Retinal pigment epithelial cell (primary cell): ENCODE data around the gene COL24A1.
A peak's percentile ranks its signal among the peaks of the same experiment; 100 is the strongest.

Source experiments
- DNase-seq: peaks from one replicate; pipeline ENCODE4 v3.0.0-alpha.2; 2010; ENCODE audit warnings: low read depth
- H3K4me3 ChIP-seq: 2 replicates; pipeline ENCODE4 v1.5.1; 2011; ENCODE audit warnings: mild to moderate bottlenecking, low read length, control low read depth, moderate library complexity
- TF ChIP-seq, protein P1 (sequence below): conservative IDR thresholded peaks from 2 replicates; pipeline ENCODE4 v1.5.1; 2011; ENCODE audit warnings: low read depth, low read length, control low read depth, inconsistent platforms

Gene COL24A1

DNA sequence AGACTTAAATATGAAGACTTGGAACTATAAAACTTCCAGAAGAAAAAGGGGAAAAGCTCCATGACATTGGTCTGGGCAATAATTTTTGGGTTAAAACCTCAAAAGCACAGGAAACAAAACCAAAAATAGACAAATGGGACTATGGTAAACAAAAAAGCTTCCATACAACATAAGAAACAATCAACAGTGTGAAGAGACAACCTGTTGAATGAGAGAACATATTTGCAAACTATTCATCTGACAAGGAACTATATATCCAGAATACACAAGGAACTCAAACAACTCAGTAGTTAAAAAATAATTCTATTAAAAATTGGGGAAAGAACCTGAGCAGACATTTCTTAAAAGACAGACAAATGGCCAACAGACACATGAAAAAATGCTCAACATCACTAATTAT, 255.7 kb downstream of the COL24A1 start:
- TF ChIP-seq, protein P1, sequence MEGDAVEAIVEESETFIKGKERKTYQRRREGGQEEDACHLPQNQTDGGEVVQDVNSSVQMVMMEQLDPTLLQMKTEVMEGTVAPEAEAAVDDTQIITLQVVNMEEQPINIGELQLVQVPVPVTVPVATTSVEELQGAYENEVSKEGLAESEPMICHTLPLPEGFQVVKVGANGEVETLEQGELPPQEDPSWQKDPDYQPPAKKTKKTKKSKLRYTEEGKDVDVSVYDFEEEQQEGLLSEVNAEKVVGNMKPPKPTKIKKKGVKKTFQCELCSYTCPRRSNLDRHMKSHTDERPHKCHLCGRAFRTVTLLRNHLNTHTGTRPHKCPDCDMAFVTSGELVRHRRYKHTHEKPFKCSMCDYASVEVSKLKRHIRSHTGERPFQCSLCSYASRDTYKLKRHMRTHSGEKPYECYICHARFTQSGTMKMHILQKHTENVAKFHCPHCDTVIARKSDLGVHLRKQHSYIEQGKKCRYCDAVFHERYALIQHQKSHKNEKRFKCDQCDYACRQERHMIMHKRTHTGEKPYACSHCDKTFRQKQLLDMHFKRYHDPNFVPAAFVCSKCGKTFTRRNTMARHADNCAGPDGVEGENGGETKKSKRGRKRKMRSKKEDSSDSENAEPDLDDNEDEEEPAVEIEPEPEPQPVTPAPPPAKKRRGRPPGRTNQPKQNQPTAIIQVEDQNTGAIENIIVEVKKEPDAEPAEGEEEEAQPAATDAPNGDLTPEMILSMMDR: no peak
- H3K4me3 ChIP-seq: no peak overlapping the region
- no peak for DNase-seq

DNA sequence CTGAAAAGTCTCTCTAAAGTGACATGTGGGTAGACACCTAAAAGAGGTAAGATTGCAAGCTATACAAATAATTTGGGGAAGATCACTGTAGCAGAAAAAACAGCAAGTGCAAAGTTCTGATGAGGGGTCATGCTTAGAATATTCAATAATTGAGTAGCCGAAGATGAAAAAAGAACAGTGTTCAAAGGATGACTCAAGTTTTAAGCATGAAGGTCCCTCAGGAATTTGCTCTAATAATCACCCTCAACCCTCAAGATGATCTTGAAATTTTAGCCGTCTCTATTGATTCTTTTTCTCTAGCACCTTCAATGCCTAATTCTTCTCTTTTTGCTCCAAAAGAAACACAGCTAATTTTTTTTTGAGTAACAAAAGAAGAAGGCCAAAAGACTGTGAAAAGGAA, 257.7 kb downstream of the COL24A1 start:
- no peak for DNase-seq
- H3K4me3 ChIP-seq: no peak overlapping the region
- TF ChIP-seq, protein P1: no peak

DNA sequence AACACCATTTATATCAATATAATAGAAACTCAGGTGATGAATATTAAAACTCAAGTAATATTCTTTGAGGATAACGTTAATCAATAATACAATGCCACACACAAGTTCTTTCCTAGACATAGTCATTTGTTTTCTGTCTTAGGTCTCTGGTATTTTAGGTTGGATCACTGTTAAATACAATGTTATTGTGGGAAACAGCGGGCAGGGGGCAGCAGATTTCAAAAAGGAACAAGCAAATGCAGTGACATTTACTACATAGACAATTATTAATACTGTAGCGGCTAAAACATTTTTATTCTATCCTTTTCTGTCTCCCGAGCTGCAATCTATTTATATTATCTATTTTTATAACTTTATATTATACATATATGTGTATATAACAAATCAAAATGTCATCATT, 261.9 kb downstream of the COL24A1 start:
- TF ChIP-seq, protein P1: peak; percentile 68
- H3K4me3 ChIP-seq: no peak overlapping the region
- DNase-seq: no peak

DNA sequence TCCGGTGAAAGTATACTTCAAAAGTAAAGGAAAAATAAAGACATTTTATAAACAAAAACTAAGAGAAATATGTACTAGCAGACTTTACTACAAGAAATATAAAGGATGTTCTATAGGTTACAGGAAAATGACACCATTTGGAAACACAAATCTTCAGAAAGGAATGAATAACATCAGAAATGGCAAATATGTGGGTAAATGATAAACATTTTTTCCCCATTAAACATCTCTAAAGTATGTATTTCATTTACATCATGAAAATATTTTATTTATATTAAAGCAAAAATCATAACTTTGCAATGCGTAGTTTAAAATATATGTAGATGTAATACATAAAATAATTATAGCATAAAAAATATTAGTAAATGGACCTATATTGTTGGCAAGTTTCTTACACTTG, 264.2 kb downstream of the COL24A1 start:
- TF ChIP-seq, protein P1: no peak
- H3K4me3 ChIP-seq: no peak overlapping the region
- DNase-seq: no peak

DNA sequence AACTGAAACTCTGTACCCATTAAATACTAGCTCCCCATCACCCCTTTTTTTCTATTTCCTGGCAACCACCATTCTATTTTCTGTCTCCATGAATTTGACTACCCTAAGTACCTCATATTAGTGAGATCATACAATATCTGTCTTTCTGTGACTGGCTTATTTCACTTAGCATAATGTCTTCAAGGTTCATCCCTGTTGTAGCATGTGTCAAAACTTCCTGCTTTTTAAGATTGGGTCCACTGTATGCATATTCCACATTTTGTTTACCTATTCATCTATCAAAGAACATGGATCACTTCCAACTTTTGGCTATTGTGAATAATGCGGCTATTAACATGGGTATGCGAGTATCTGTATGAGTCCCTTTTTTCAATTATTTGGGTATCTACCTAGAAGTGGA, 266.7 kb downstream of the COL24A1 start:
- DNase-seq: no peak
- TF ChIP-seq, protein P1: no peak
- no peak overlapping the region for H3K4me3 ChIP-seq

DNA sequence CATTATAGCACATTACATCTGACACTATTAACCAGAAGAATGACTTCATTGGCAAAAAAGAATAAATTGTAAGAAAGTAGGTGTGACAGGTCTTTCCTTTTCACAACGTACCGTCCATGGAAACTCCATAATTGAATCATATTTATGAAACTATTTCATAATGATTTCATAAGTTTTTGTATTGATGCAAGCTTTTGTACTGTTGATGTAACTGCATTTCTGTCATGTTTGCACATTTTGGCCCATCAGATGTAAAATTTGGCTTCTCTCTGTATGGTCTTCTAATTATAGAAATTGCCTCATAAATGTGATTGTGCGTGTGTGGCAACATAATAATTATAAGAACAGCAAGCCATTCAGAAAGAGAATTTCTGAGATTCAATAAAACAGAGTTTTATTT, 267.7 kb downstream of the COL24A1 start:
- no peak overlapping the region for H3K4me3 ChIP-seq
- TF ChIP-seq, protein P1: no peak
- no peak for DNase-seq

DNA sequence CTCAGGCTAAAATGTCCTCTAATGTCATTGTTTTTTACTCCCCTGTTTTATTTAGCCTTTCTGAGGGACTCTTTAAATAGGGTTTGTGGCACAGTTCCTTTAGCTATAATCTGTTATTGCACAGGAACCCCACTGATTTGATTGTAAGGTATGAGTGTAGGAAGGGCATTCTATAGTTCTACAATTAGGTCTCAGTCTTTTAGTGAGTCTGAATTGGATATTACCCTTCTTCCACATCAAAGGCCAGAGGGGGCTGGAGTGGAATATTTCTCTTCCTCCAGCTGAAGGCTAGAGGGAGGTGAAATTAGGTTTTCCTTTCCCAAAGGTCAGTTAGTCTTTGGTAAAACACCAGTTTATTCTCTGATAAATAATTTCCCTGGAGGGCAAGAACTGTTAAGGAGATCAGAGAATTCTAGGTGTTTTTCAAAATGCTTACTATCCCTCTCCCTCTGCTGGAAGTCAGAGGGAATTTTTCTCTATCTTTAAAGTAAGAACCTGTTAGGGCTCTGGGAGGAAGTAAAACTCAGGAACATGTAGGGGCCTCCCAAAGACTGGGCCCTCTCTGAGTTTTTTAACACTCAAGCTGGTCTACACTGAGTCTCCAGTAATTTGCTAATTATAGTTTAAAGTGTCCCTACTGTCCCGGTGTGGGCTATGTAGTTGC, 272.1 kb downstream of the COL24A1 start:
- H3K4me3 ChIP-seq: no peak overlapping the region
- no peak for DNase-seq
- TF ChIP-seq, protein P1: peak; percentile 44
